ENCODE results near the gene CDC42EP2. TPM values are rescaled to one million over a fixed set of nuclear protein-coding genes. Genes with fewer than 3 reads are reported as not detected.

CDC42EP2 gene
- total RNA-seq, 4 donors from 2014 or later, result 26.3 to 63.4 (median 42.8) TPM

Other genes starting within 250 kb of the CDC42EP2 start
- gene CDCA5, start 230.8 kb upstream of the CDC42EP2 start, total RNA-seq, result 1 to 10 TPM in 2 of 4 donors, under 1 TPM in 2; 0.78 to 1.7 (median 0.99) TPM
- 10 to 100 TPM; 26.3 to 43.9 (median 33.3) TPM for gene ZFPL1, start 230.6 kb upstream of the CDC42EP2 start, total RNA-seq
- gene VPS51, start 218.7 kb upstream of the CDC42EP2 start, total RNA-seq, result 100 to 1,000 TPM; 374 to 526 (median 407) TPM
- 10 to 100 TPM in 3 of 4 donors, 1 to 10 TPM in 1; 7.1 to 25.2 (median 18.3) TPM for gene TM7SF2, start 203.0 kb upstream of the CDC42EP2 start, total RNA-seq
- gene ZNHIT2, start 197.2 kb upstream of the CDC42EP2 start, total RNA-seq, result 10 to 100 TPM; 13.6 to 19.1 (median 15.4) TPM
- gene FAU, start 192.7 kb upstream of the CDC42EP2 start, total RNA-seq, result 100 to 1,000 TPM; 464 to 971 (median 566) TPM
- gene MRPL49, start 192.5 kb upstream of the CDC42EP2 start, total RNA-seq, result 100 to 1,000 TPM in 1 of 4 donors, 10 to 100 TPM in 3; 83.9 to 114 (median 94.1) TPM
- 10 to 100 TPM; 19.0 to 38.7 (median 26.0) TPM for gene SYVN1, start 180.3 kb upstream of the CDC42EP2 start, total RNA-seq
- gene SPDYC, start 144.6 kb upstream of the CDC42EP2 start, total RNA-seq, result not detected
- gene CAPN1, start 132.9 kb upstream of the CDC42EP2 start, total RNA-seq, result 100 to 1,000 TPM; 100 to 196 (median 156) TPM
- gene POLA2, start 52.9 kb upstream of the CDC42EP2 start, total RNA-seq, result 10 to 100 TPM in 2 of 4 donors, 1 to 10 TPM in 2; 7.7 to 18.5 (median 13.2) TPM
- gene DPF2, start 19.0 kb downstream of the CDC42EP2 start, total RNA-seq, result 10 to 100 TPM; 42.5 to 72.7 (median 62.1) TPM
- under 1 TPM in 2 of 4 donors, not detected in 2; 0.27 to 0.67 TPM for gene TIGD3, start 39.9 kb downstream of the CDC42EP2 start, total RNA-seq
- 10 to 100 TPM in 1 of 4 donors, 1 to 10 TPM in 3; 3.7 to 11.5 (median 7.5) TPM for gene SLC25A45, start 67.8 kb downstream of the CDC42EP2 start, total RNA-seq
- 10 to 100 TPM; 19.9 to 31.5 (median 21.3) TPM for gene FRMD8, start 71.8 kb downstream of the CDC42EP2 start, total RNA-seq
- gene NEAT1, start 107.9 kb downstream of the CDC42EP2 start, total RNA-seq, result 100 to 1,000 TPM in 2 of 4 donors, 10 to 100 TPM in 2; 21.0 to 341 (median 183) TPM
- gene MALAT1, start 184.2 kb downstream of the CDC42EP2 start, total RNA-seq, result over 10,000 TPM in 2 of 4 donors, 1,000 to 10,000 TPM in 2; 2,194 to 20,520 (median 8,164) TPM
- 10 to 100 TPM; 70.6 to 97.6 (median 89.2) TPM for gene SCYL1, start 210.2 kb downstream of the CDC42EP2 start, total RNA-seq
- 100 to 1,000 TPM in 3 of 4 donors, 10 to 100 TPM in 1; 90.6 to 173 (median 139) TPM for gene LTBP3, start 243.5 kb downstream of the CDC42EP2 start, total RNA-seq

Measured in gastroesophageal sphincter (tissue), 4 donors.